ENCODE data around the gene DGKQ. TPM values are rescaled to one million over a fixed set of nuclear protein-coding genes. Genes with fewer than 3 reads are reported as not detected.

Gene DGKQ
- total RNA-seq, 2 experiments from 2014 or later = 14.3 to 16.7 TPM

DNA sequence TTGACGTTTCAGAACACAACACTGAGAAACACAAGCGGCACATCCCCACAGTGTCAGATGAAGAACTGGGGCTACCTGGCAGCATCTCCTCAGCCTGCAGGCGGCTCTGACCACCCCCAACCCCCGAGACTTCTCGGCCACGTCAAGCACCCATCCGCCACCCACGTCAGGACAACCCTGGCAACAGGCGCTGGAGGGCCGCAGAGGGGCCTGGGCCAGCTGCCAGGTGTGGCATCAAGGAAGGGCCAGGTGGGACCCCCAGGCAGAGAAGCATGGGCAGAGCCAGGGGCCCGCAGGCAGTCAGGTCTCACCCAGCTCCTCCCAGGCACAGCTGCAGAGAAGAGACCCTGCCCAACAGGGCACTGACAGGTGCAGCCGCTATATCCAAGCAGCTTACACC is 63.5 kb downstream of the DGKQ start:
- ChIA-PET CTCF (no interaction called here), POLR2A (no interaction called here)
- H3K4me3 Mint-ChIP-seq = no peak overlapping the region
- no peak for TF ChIP-seq CTCF (IDR thresholded peaks at IDR 0.05)
- peaks cover 4% of the 10 kb centered on the region for H3K9me3 Mint-ChIP-seq
- ATAC-seq = no peak
- peaks cover 2% of the 10 kb centered on the region for H3K4me1 Mint-ChIP-seq (ENCODE audit: low read depth)
- intact Hi-C loops (cut with micrococcal nuclease) = no loop called here
- no peak overlapping the region for H3K27ac Mint-ChIP-seq
- H3K27me3 Mint-ChIP-seq = no peaks in the 10 kb centered on the region
- no peak for DNase-seq
- H3K36me3 Mint-ChIP-seq (ENCODE audit: low read depth) = peaks cover 23% of the 10 kb centered on the region

GRCh38 chr4:909131-909571 is 64.2 kb downstream of the DGKQ start:
- POLR2A ChIA-PET = no interaction called here
- no peaks in the 10 kb centered on the region for H3K4me1 Mint-ChIP-seq (ENCODE audit: low read depth)
- H3K36me3 Mint-ChIP-seq (ENCODE audit: low read depth) = peaks cover 24% of the 10 kb centered on the region
- H3K9me3 Mint-ChIP-seq = peaks cover 4% of the 10 kb centered on the region
- H3K4me3 Mint-ChIP-seq = no peak overlapping the region
- DNase-seq (no peak), ATAC-seq (no peak)
- H3K27ac Mint-ChIP-seq = no peak overlapping the region
- no peak for TF ChIP-seq CTCF (IDR thresholded peaks at IDR 0.05)
- intact Hi-C loops (cut with micrococcal nuclease) = no loop called here
- CTCF ChIA-PET = no interaction called here
- H3K27me3 Mint-ChIP-seq = no peaks in the 10 kb centered on the region

Other genes with a start within 250 kb of the DGKQ start
- gene CPLX1, start 147.4 kb downstream of the DGKQ start, total RNA-seq = not detected
- gene GAK, start 41.3 kb downstream of the DGKQ start, total RNA-seq = 100 to 1,000 TPM in 1 of 2 experiments, 10 to 100 TPM in 1; 97.8 to 102 TPM
- 10 to 100 TPM; 11.0 to 11.2 TPM for gene TMEM175, start 41.1 kb downstream of the DGKQ start, total RNA-seq
- 1 to 10 TPM; 4.8 to 5.4 TPM for gene IDUA, start 13.5 kb upstream of the DGKQ start, total RNA-seq
- under 1 TPM in 1 of 2 experiments, not detected in 1; 0.27 TPM for gene SLC26A1, start 19.8 kb upstream of the DGKQ start, total RNA-seq
- gene FGFRL1, start 38.1 kb upstream of the DGKQ start, total RNA-seq = 10 to 100 TPM; 16.2 to 18.0 TPM
- gene RNF212, start 140.0 kb upstream of the DGKQ start, total RNA-seq = 1 to 10 TPM; 3.0 to 3.3 TPM
- 10 to 100 TPM in 1 of 2 experiments, 1 to 10 TPM in 1; 9.9 to 10.5 TPM for gene SPON2, start 199.0 kb upstream of the DGKQ start, total RNA-seq